Iris pigment epithelial cell (primary cell): ENCODE results near the gene ZMYM4.
A peak's percentile ranks its signal among the peaks of the same experiment; 100 is the strongest.

ENCODE experiments used
- DNase-seq: peaks from one replicate; pipeline ENCODE4 v3.0.0-alpha.2; 2011; ENCODE audit warnings: low read depth

The ZMYM4 gene

GRCh38 chr1:35406103-35406502 is 137.6 kb downstream of the ZMYM4 start:
- DNase-seq: peak; percentile 9

- no peak for DNase-seq
Observed at GRCh38 chr1:35407743-35408142, 139.2 kb downstream of the ZMYM4 start.

GRCh38 chr1:35408925-35409324 is 140.4 kb downstream of the ZMYM4 start:
- no peak for DNase-seq

GRCh38 chr1:35426097-35426586 is 157.6 kb downstream of the ZMYM4 start:
- no peak for DNase-seq

- no peak for DNase-seq
Observed at GRCh38 chr1:35428360-35428759, 159.9 kb downstream of the ZMYM4 start.

- no peak for DNase-seq
Observed at GRCh38 chr1:35430762-35431161, 162.3 kb downstream of the ZMYM4 start.

- peak; percentile 79 for DNase-seq
Observed at GRCh38 chr1:35431173-35431599, 162.7 kb downstream of the ZMYM4 start.

GRCh38 chr1:35432231-35432630 is 163.7 kb downstream of the ZMYM4 start:
- DNase-seq: no peak

- no peak for DNase-seq
Observed at GRCh38 chr1:35433714-35434113, 165.2 kb downstream of the ZMYM4 start.

GRCh38 chr1:35434703-35435102 is 166.2 kb downstream of the ZMYM4 start:
- no peak for DNase-seq

GRCh38 chr1:35436078-35436477 is 167.6 kb downstream of the ZMYM4 start:
- no peak for DNase-seq

- DNase-seq: no peak
Observed at GRCh38 chr1:35437200-35437599, 168.7 kb downstream of the ZMYM4 start.

GRCh38 chr1:35439626-35440025 is 171.1 kb downstream of the ZMYM4 start:
- no peak for DNase-seq

GRCh38 chr1:35441926-35442579 is 173.5 kb downstream of the ZMYM4 start:
- no peak for DNase-seq

- no peak for DNase-seq
Observed at GRCh38 chr1:35442734-35443133, 174.2 kb downstream of the ZMYM4 start.

GRCh38 chr1:35443768-35444518 is 175.4 kb downstream of the ZMYM4 start:
- peak; percentile 18 for DNase-seq

- DNase-seq: no peak
Observed at GRCh38 chr1:35444519-35444774, 175.9 kb downstream of the ZMYM4 start.

GRCh38 chr1:35447278-35447677 is 178.8 kb downstream of the ZMYM4 start:
- DNase-seq: no peak

GRCh38 chr1:35448344-35448801 is 179.9 kb downstream of the ZMYM4 start:
- DNase-seq: peak; percentile 98

- peak; percentile 97 for DNase-seq
Observed at GRCh38 chr1:35449334-35450008, 181.0 kb downstream of the ZMYM4 start.

GRCh38 chr1:35451125-35451528 is 182.6 kb downstream of the ZMYM4 start:
- peak; percentile 79 for DNase-seq

GRCh38 chr1:35452106-35452774 is 183.7 kb downstream of the ZMYM4 start:
- peak; percentile 76 for DNase-seq
